Progenitor cell of endocrine pancreas (in vitro differentiated cells): ENCODE measurements around the gene IFT27. TPM values are rescaled to one million over a fixed set of nuclear protein-coding genes. Genes with fewer than 3 reads are reported as not detected.

Source experiments
- DNase-seq: peaks from one replicate; pipeline ENCODE4 v3.0.0; 2021; ENCODE audit warnings: low spot score; ENCODE audit not compliant: unreplicated experiment
- H3K27ac Mint-ChIP-seq: 2 replicates; pipeline ENCODE4 v1.8.0; 2021; ENCODE audit warnings: mild to moderate bottlenecking, moderate library complexity, mixed read lengths
- H3K27me3 Mint-ChIP-seq: 2 replicates; pipeline ENCODE4 v1.8.0; 2021; ENCODE audit warnings: mixed read lengths
- H3K36me3 Mint-ChIP-seq: 2 replicates; pipeline ENCODE4 v1.8.0; 2022; ENCODE audit warnings: mixed read lengths; ENCODE audit not compliant: insufficient read depth
- H3K4me1 Mint-ChIP-seq: 2 replicates; pipeline ENCODE4 v1.8.0; 2021; ENCODE audit warnings: low read depth, mixed read lengths
- H3K4me3 Mint-ChIP-seq: 2 replicates; pipeline ENCODE4 v1.8.0; 2021; ENCODE audit warnings: low read depth, mild to moderate bottlenecking, moderate library complexity, mixed read lengths
- H3K9me3 Mint-ChIP-seq: 2 replicates; pipeline ENCODE4 v1.8.0; 2021; ENCODE audit warnings: low read depth, mixed read lengths
- total RNA-seq: library from RNA; stranded (reverse); gene quantifications from 2 replicates; pipeline ENCODE4 v1.2.1, GENCODE V29; 2021
- TF ChIP-seq, protein P1 (sequence below): fragments of 200-600 bp; sonication (generic); IDR thresholded peaks from one replicate; pipeline ENCODE4 v1.5.0; 2021; ENCODE audit warnings: antibody characterized with exemption, mild to moderate bottlenecking; ENCODE audit not compliant: unreplicated experiment

IFT27 gene
- total RNA-seq, 1 donor from 2014 or later = 52.3 TPM

DNA sequence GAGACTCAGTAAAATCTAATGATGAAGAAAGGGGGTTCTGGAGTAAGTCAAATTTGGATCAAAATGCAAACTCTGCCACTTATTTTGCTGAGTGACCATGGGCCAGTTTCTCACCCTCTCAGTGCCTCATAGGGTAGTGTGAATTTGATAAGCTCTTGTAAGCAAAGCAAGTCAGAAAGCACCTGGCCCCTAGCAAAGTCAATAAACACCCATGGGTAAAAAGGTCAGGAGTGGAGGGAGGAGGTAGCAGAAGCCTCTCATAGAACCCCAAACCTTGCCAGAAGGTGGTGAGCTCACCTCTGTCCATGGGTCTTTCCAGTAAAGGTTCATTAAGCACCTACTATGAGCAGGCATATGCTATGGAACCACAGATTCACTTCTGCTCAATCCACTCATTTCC lies 53.9 kb downstream of the IFT27 start:
- Mint-ChIP-seq H3K4me1 (no peaks in the 10 kb centered on the region), H3K36me3 (no peaks in the 10 kb centered on the region), H3K27ac (no peak overlapping the region), H3K4me3 (no peak overlapping the region), H3K27me3 (peaks cover 58% of the 10 kb centered on the region), H3K9me3 (no peaks in the 10 kb centered on the region)
- no peak for DNase-seq
- TF ChIP-seq, protein P1, sequence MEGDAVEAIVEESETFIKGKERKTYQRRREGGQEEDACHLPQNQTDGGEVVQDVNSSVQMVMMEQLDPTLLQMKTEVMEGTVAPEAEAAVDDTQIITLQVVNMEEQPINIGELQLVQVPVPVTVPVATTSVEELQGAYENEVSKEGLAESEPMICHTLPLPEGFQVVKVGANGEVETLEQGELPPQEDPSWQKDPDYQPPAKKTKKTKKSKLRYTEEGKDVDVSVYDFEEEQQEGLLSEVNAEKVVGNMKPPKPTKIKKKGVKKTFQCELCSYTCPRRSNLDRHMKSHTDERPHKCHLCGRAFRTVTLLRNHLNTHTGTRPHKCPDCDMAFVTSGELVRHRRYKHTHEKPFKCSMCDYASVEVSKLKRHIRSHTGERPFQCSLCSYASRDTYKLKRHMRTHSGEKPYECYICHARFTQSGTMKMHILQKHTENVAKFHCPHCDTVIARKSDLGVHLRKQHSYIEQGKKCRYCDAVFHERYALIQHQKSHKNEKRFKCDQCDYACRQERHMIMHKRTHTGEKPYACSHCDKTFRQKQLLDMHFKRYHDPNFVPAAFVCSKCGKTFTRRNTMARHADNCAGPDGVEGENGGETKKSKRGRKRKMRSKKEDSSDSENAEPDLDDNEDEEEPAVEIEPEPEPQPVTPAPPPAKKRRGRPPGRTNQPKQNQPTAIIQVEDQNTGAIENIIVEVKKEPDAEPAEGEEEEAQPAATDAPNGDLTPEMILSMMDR = no peak

- TF ChIP-seq, protein P1 = no peak
- no peaks in the 10 kb centered on the region for H3K36me3 Mint-ChIP-seq
- H3K4me1 Mint-ChIP-seq = no peaks in the 10 kb centered on the region
- no peaks in the 10 kb centered on the region for H3K9me3 Mint-ChIP-seq
- peaks cover 42% of the 10 kb centered on the region for H3K27me3 Mint-ChIP-seq
- no peak for DNase-seq
- H3K4me3 Mint-ChIP-seq = no peak overlapping the region
- H3K27ac Mint-ChIP-seq = no peak overlapping the region
Measured at GRCh38 chr22:36715647-36716046, 60.3 kb downstream of the IFT27 start.

- no peaks in the 10 kb centered on the region for H3K36me3 Mint-ChIP-seq
- H3K27me3 Mint-ChIP-seq = peaks cover 35% of the 10 kb centered on the region
- H3K9me3 Mint-ChIP-seq = no peaks in the 10 kb centered on the region
- H3K27ac Mint-ChIP-seq = no peak overlapping the region
- H3K4me3 Mint-ChIP-seq = no peak overlapping the region
- TF ChIP-seq, protein P1 = no peak
- DNase-seq = no peak
- no peaks in the 10 kb centered on the region for H3K4me1 Mint-ChIP-seq
Measured at GRCh38 chr22:36714110-36714509, 61.8 kb downstream of the IFT27 start.

DNA sequence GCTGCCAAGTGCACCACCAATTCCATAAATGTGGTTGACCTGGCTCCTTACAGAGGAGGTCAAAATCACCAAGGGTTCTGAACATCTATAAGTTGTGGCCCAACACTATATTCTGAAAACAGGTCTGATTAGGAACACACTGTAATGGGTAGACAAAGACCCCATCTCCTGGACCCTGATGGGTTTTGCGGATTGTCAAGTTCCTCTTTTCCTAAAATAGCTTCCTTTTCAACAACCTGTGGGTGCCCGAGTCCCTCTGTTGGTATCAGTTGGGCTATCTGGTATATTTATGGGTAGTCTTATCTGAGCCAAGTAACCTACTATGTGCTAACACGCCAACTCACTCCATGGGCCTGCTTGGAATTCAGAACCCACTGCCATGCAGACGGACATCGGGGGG lies 62.5 kb downstream of the IFT27 start:
- DNase-seq = no peak
- no peaks in the 10 kb centered on the region for H3K36me3 Mint-ChIP-seq
- TF ChIP-seq, protein P1 = no peak
- no peak overlapping the region for H3K4me3 Mint-ChIP-seq
- no peaks in the 10 kb centered on the region for H3K9me3 Mint-ChIP-seq
- peaks cover 30% of the 10 kb centered on the region for H3K27me3 Mint-ChIP-seq
- no peaks in the 10 kb centered on the region for H3K4me1 Mint-ChIP-seq
- H3K27ac Mint-ChIP-seq = no peak overlapping the region

Other genes starting within 250 kb of the IFT27 start
- 164 and 179 TPM in 2 replicates for gene EIF3D, start 247.0 kb downstream of the IFT27 start, total RNA-seq
- not detected in 2 replicates for gene CACNG2, start 72.4 kb downstream of the IFT27 start, total RNA-seq
- gene PVALB, start 40.9 kb upstream of the IFT27 start, total RNA-seq = not detected in 2 replicates
- not detected in 2 replicates for gene NCF4, start 84.9 kb upstream of the IFT27 start, total RNA-seq
- not detected in 2 replicates for gene CSF2RB, start 137.5 kb upstream of the IFT27 start, total RNA-seq
- 41.9 and 44.5 TPM in 2 replicates for gene TST, start 243.3 kb upstream of the IFT27 start, total RNA-seq
- 98.2 and 101 TPM in 2 replicates for gene MPST, start 243.6 kb upstream of the IFT27 start, total RNA-seq